Epithelial cell of proximal tubule (primary cell): Measurements from ENCODE around the gene DBI. TPM values are rescaled to one million over a fixed set of nuclear protein-coding genes. Genes with fewer than 3 reads are reported as not detected.

ENCODE experiments used
- DNase-seq: peaks from one replicate; pipeline ENCODE4 v3.0.0-alpha.2; 2011; ENCODE audit warnings: low read depth
- H3K4me3 ChIP-seq: 2 replicates; pipeline ENCODE4 v1.5.1; 2011; ENCODE audit warnings: low read depth, mild to moderate bottlenecking, low read length
- CTCF ChIP-seq: conservative IDR thresholded peaks from 2 replicates; pipeline ENCODE4 v1.5.1; 2012; ENCODE audit warnings: low read depth, mild to moderate bottlenecking, low read length
- total RNA-seq: library from RNA; depleted of rRNA; stranded (reverse); fragments of >200 nt; gene quantifications from 2 replicates; pipeline ENCODE4 v1.2.3, GENCODE V29; 2015

DBI gene
- total RNA-seq, 1 donor from 2014 or later: 134 TPM

GRCh38 chr2:119339562-119339923 is 27.2 kb upstream of the DBI start:
- no peak for TF ChIP-seq CTCF
- DNase-seq: no peak
- no peak overlapping the region for H3K4me3 ChIP-seq

- no peak overlapping the region for H3K4me3 ChIP-seq
- no peak for TF ChIP-seq CTCF
- DNase-seq: no peak
These were observed 25.1 kb upstream of the DBI start for GRCh38 chr2:119341684-119342083.

GRCh38 chr2:119349289-119349688 is 17.5 kb upstream of the DBI start:
- no peak for TF ChIP-seq CTCF
- H3K4me3 ChIP-seq: no peak overlapping the region
- no peak for DNase-seq

- DNase-seq: no peak
- no peak for TF ChIP-seq CTCF
- H3K4me3 ChIP-seq: no peak overlapping the region
These were observed 16.3 kb upstream of the DBI start for GRCh38 chr2:119350311-119350998.

- no peak overlapping the region for H3K4me3 ChIP-seq
- no peak for TF ChIP-seq CTCF
- no peak for DNase-seq
These were observed 14.4 kb upstream of the DBI start for GRCh38 chr2:119352357-119352756.

GRCh38 chr2:119354860-119355259 is 11.9 kb upstream of the DBI start:
- DNase-seq: no peak
- no peak for TF ChIP-seq CTCF
- H3K4me3 ChIP-seq: no peak overlapping the region

- no peak for TF ChIP-seq CTCF
- DNase-seq: no peak
These were observed 7.0 kb upstream of the DBI start for GRCh38 chr2:119359774-119360173.

More at GRCh38 chr2:119359774-119360173, 7.0 kb upstream of the DBI start:
- no peak overlapping the region for H3K4me3 ChIP-seq
